Tibial nerve (tissue), 4 donors: Measurements from ENCODE around the gene SLC66A3.

Experiments
- CTCF ChIP-seq, 5 experiments: fragments of 200-600 bp in 3 of 5; fragments of 450-650 bp in 2 of 5; sonication (generic) in 3 of 5; IDR thresholded peaks; one replicate each; pipeline ENCODE4 v1.5.1; 2016 to 2019; ENCODE audit warnings: antibody characterized with exemption in 5 of 5, mild to moderate bottlenecking in 3 of 5, moderate library complexity in 2 of 5
- EP300 ChIP-seq, 2 donors: sonication (generic); formaldehyde crosslinking; IDR thresholded peaks; one replicate each; pipeline ENCODE4 v1.6.1; 2017; ENCODE audit warnings: antibody characterized with exemption in 2 of 2, mild to moderate bottlenecking in 1 of 2
- POLR2A ChIP-seq, 2 donors: fragments of 450-650 bp; IDR thresholded peaks; one replicate each; pipeline ENCODE4 v1.6.1; 2017; ENCODE audit warnings: antibody characterized with exemption in 2 of 2, mild to moderate bottlenecking in 2 of 2, moderate library complexity in 2 of 2

GRCh38 chr2:11161747-11162146, 6.5 kb downstream of the SLC66A3 start:
- TF ChIP-seq CTCF (IDR thresholded peaks at IDR 0.05), result no peak
- TF ChIP-seq EP300 (IDR thresholded peaks at IDR 0.05), result no peak
- TF ChIP-seq POLR2A (IDR thresholded peaks at IDR 0.05), result no peak
